Hepatocyte (in vitro differentiated cells): Measurements from ENCODE around the gene SERPINB1. TPM values are rescaled to one million over a fixed set of nuclear protein-coding genes. Genes with fewer than 3 reads are reported as not detected.
"Not testable (repeated sequence)": the region's sequence is repeated elsewhere in the genome, so short reads cannot be mapped to it uniquely, and the experiment has no call there.

Experiments used
- DNase-seq: peaks from one replicate; pipeline ENCODE4 v3.0.0-alpha.2; 2016; ENCODE audit warnings: low spot score
- H2AFZ ChIP-seq: fragments of 200-600 bp; sonication (generic); 2 replicates; pipeline ENCODE4 v1.6.0; 2016; ENCODE audit warnings: antibody characterized with exemption, mild to moderate bottlenecking
- H3K27ac ChIP-seq: fragments of 200-600 bp; sonication (generic); 2 replicates; pipeline ENCODE4 v1.5.1; 2016; ENCODE audit warnings: mild to moderate bottlenecking
- H3K27me3 ChIP-seq: fragments of 200-600 bp; sonication (generic); 2 replicates; pipeline ENCODE4 v1.6.1; 2016
- H3K36me3 ChIP-seq: fragments of 200-600 bp; sonication (generic); replicated peaks from 2 replicates; pipeline ENCODE4 v1.5.1; 2016; ENCODE audit warnings: low read depth; ENCODE audit not compliant: insufficient read depth
- H3K4me1 ChIP-seq: fragments of 200-600 bp; sonication (generic); 2 replicates; pipeline ENCODE4 v1.5.1; 2016; ENCODE audit warnings: mild to moderate bottlenecking, moderate library complexity; ENCODE audit not compliant: insufficient read depth
- H3K4me2 ChIP-seq: fragments of 200-600 bp; sonication (generic); 2 replicates; pipeline ENCODE4 v1.6.0; 2016
- H3K4me3 ChIP-seq: fragments of 200-600 bp; sonication (generic); 2 replicates; pipeline ENCODE4 v1.5.1; 2016; ENCODE audit warnings: mild to moderate bottlenecking
- H3K79me2 ChIP-seq: fragments of 200-600 bp; sonication (generic); 2 replicates; pipeline ENCODE4 v1.6.0; 2017; ENCODE audit warnings: mild to moderate bottlenecking
- H3K9me2 ChIP-seq: fragments of 200-600 bp; sonication (generic); replicated peaks from 2 replicates; pipeline ENCODE4 v1.6.0; 2017; ENCODE audit warnings: mild to moderate bottlenecking; ENCODE audit not compliant: insufficient read depth
- H3K9me3 ChIP-seq: fragments of 200-600 bp; sonication (generic); 2 replicates; pipeline ENCODE4 v1.5.1; 2016; ENCODE audit warnings: low read depth, mild to moderate bottlenecking
- H4K20me1 ChIP-seq: fragments of 200-600 bp; sonication (generic); 2 replicates; pipeline ENCODE4 v1.6.0; 2016; ENCODE audit warnings: mild to moderate bottlenecking; ENCODE audit not compliant: insufficient read depth, poor library complexity, severe bottlenecking
- CTCF ChIP-seq: fragments of 200-600 bp; sonication (generic); IDR thresholded peaks from 2 replicates; pipeline ENCODE4 v1.5.1; 2016; ENCODE audit warnings: antibody characterized with exemption, mild to moderate bottlenecking; ENCODE audit not compliant: poor library complexity
- EZH2 ChIP-seq: fragments of 200-600 bp; sonication (generic); IDR thresholded peaks from 2 replicates; pipeline ENCODE4 v1.6.1; 2016; ENCODE audit warnings: antibody characterized with exemption, mild to moderate bottlenecking, borderline replicate concordance
- EZH2phosphoT487 ChIP-seq: fragments of 200-600 bp; sonication (generic); IDR thresholded peaks from one replicate; pipeline ENCODE4 v1.6.1; 2018; ENCODE audit warnings: antibody characterized with exemption, mild to moderate bottlenecking, low read depth, moderate library complexity; ENCODE audit not compliant: unreplicated experiment, severe bottlenecking
- WGBS: methylation state at CpG from one replicate; pipeline ENCODE4 v1.1.6; 2016; ENCODE audit warnings: low lambda C conversion rate; ENCODE audit errors: missing lambda C conversion rate; 5-methylcytosine and 5-hydroxymethylcytosine counted together
- polyA plus RNA-seq: library from polyadenylated mRNA; unstranded; fragments of >200 nt; fragmentation: Nextera tagmentation; extraction: Ambion mirVana; gene quantifications from 2 replicates; pipeline ENCODE4 v1.2.1, GENCODE V29; 2016
- total RNA-seq: library from RNA; depleted of rRNA; stranded (reverse); fragments of >200 nt; gene quantifications from 2 replicates; pipeline ENCODE4 v1.2.3, GENCODE V29; 2014

SERPINB1 gene
- total and polyA plus RNA-seq, 2 experiments from 2014 or later = 45.9 to 57.0 TPM

GRCh38 chr6:2802521-2803060 is 39.1 kb downstream of the SERPINB1 start:
- Histone ChIP-seq H3K4me3 (no peak overlapping the region), H3K9me2 (no peaks in the 10 kb centered on the region), H3K9me3 (no peaks in the 10 kb centered on the region), H3K4me2 (no peak overlapping the region), H3K79me2 (no peaks in the 10 kb centered on the region), H2AFZ (no peak overlapping the region), H3K4me1 (no peaks in the 10 kb centered on the region), H3K36me3 (no peaks in the 10 kb centered on the region), H3K27ac (no peak overlapping the region), H4K20me1 (no peaks in the 10 kb centered on the region), H3K27me3 (no peaks in the 10 kb centered on the region)
- TF ChIP-seq CTCF (no peak), EZH2phosphoT487 (no peak), EZH2 (no peak)
- DNase-seq = no peak
- 94% methylated on average over 7 of the region's 8 CpGs for WGBS

GRCh38 chr6:2801687-2802086 is 40.0 kb downstream of the SERPINB1 start:
- H3K79me2 ChIP-seq, H4K20me1 ChIP-seq, H3K4me3 ChIP-seq, H3K9me3 ChIP-seq, H3K27me3 ChIP-seq, H2AFZ ChIP-seq, H3K36me3 ChIP-seq, DNase-seq, H3K9me2 ChIP-seq, H3K4me2 ChIP-seq, H3K4me1 ChIP-seq, H3K27ac ChIP-seq: not testable (repeated sequence)
- 95% methylated on average over 2 of the region's 4 CpGs for WGBS

- DNase-seq = no peak
- peaks cover 5% of the 10 kb centered on the region for H3K4me1 ChIP-seq
- no peak overlapping the region for H2AFZ ChIP-seq
- H4K20me1 ChIP-seq = no peaks in the 10 kb centered on the region
- H3K9me2 ChIP-seq = no peaks in the 10 kb centered on the region
- no peaks in the 10 kb centered on the region for H3K36me3 ChIP-seq
- 87% methylated on average over 14 of the region's 14 CpGs for WGBS
- H3K27ac ChIP-seq = no peak overlapping the region
- no peak for TF ChIP-seq CTCF
- no peak for TF ChIP-seq EZH2
- TF ChIP-seq EZH2phosphoT487 = no peak
- no peak overlapping the region for H3K4me2 ChIP-seq
- H3K4me3 ChIP-seq = no peak overlapping the region
- H3K79me2 ChIP-seq = no peaks in the 10 kb centered on the region
- no peaks in the 10 kb centered on the region for H3K27me3 ChIP-seq
- H3K9me3 ChIP-seq = no peaks in the 10 kb centered on the region
Observed at GRCh38 chr6:2800552-2801316, 40.9 kb downstream of the SERPINB1 start.

- no peak for DNase-seq
- Histone ChIP-seq H3K4me1 (peaks cover 5% of the 10 kb centered on the region), H3K4me3 (no peak overlapping the region), H2AFZ (no peak overlapping the region), H3K4me2 (no peak overlapping the region), H3K36me3 (no peaks in the 10 kb centered on the region), H3K9me2 (no peaks in the 10 kb centered on the region), H3K27me3 (no peaks in the 10 kb centered on the region), H3K27ac (no peak overlapping the region), H3K79me2 (peaks cover 3% of the 10 kb centered on the region), H3K9me3 (no peaks in the 10 kb centered on the region), H4K20me1 (no peaks in the 10 kb centered on the region)
- TF ChIP-seq EZH2phosphoT487 = no peak
- TF ChIP-seq CTCF = no peak
- TF ChIP-seq EZH2 = no peak
- 75% methylated on average over 11 of the region's 11 CpGs for WGBS
Observed at GRCh38 chr6:2799936-2800527, 41.6 kb downstream of the SERPINB1 start.
